K562 (cell line): Measurements from ENCODE around the gene GPER1. TPM values are rescaled to one million over a fixed set of nuclear protein-coding genes. Genes with fewer than 3 reads are reported as not detected.

Experiments used
- CHD7 ChIP-seq: fragments of 200-600 bp; sonication (generic); IDR thresholded peaks from one replicate; pipeline ENCODE4 v1.6.1; 2012; ENCODE audit warnings: mild to moderate bottlenecking, low read depth, low read length, inconsistent platforms
- GABPB2 ChIP-seq: fragments of 250-450 bp; sonication (Bioruptor Pico); conservative IDR thresholded peaks from 2 replicates; pipeline ENCODE4 v1.5.1; 2021; ENCODE audit warnings: mild to moderate bottlenecking
- HNRNPK ChIP-seq: fragments of 200-400 bp; formaldehyde crosslinking; IDR thresholded peaks from one replicate; pipeline ENCODE4 v1.6.1; 2018; ENCODE audit warnings: mild to moderate bottlenecking, low read depth, low read length; ENCODE audit not compliant: poor library complexity, severe bottlenecking
- NCOA2 ChIP-seq, 2 experiments: fragments of 450-650 bp; IDR thresholded peaks; 2 replicates each; pipeline ENCODE4 v1.6.1; 2018; ENCODE audit warnings: mild to moderate bottlenecking in 2 of 2, moderate library complexity in 1 of 2; ENCODE audit not compliant: partially characterized antibody in 2 of 2
- PCBP1 ChIP-seq: fragments of 200-400 bp; formaldehyde crosslinking; IDR thresholded peaks from 2 replicates; pipeline ENCODE4 v1.6.1; 2018; ENCODE audit warnings: mild to moderate bottlenecking, low read depth, low read length; ENCODE audit not compliant: poor library complexity, severe bottlenecking
- PHF20 ChIP-seq: fragments of 450-650 bp; IDR thresholded peaks from 2 replicates; pipeline ENCODE4 v1.6.1; 2018; ENCODE audit not compliant: partially characterized antibody
- RAD21 ChIP-seq, 2 experiments: fragments of 250-450 bp in 1 of 2; fragments of 450-650 bp in 1 of 2; sonication (Bioruptor Pico) in 1 of 2; formaldehyde crosslinking in 1 of 2; IDR thresholded peaks in 1 of 2; conservative IDR thresholded peaks in 1 of 2; 2 replicates each; pipeline versions ENCODE4 v1.4.0 to v1.8.0; 2020 to 2022; ENCODE audit warnings: mild to moderate bottlenecking in 2 of 2, moderate library complexity in 1 of 2
- RBFOX2 ChIP-seq: fragments of 200-400 bp; formaldehyde crosslinking; IDR thresholded peaks from 2 replicates; pipeline ENCODE4 v1.6.1; 2017; ENCODE audit warnings: low read depth, mild to moderate bottlenecking, low read length, moderate library complexity
- SNRNP70 ChIP-seq: fragments of 200-400 bp; formaldehyde crosslinking; optimal IDR thresholded peaks from 2 replicates; pipeline ENCODE3; 2017; ENCODE audit warnings: low read depth, low read length
- ZKSCAN1 ChIP-seq: fragments of 150-350 bp; IDR thresholded peaks from 2 replicates; pipeline ENCODE4 v1.6.1; 2016; ENCODE audit warnings: low read depth, low read length
- ZNF395 ChIP-seq: fragments of 200-800 bp; sonication (Bioruptor generic); IDR thresholded peaks from 2 replicates; pipeline ENCODE4 v1.6.1; 2017; ENCODE audit warnings: missing genetic modification characterization, missing compliant biosample characterization
- ZNF449 ChIP-seq: fragments of 250-450 bp; sonication (Bioruptor Pico); IDR thresholded peaks from 2 replicates; pipeline ENCODE4 v1.8.0; 2022; ENCODE audit warnings: moderate library complexity, mild to moderate bottlenecking, inconsistent platforms
- ZSCAN32 ChIP-seq: fragments of 450-650 bp; formaldehyde crosslinking; IDR thresholded peaks from 2 replicates; pipeline ENCODE4 v1.4.0; 2020; ENCODE audit warnings: mild to moderate bottlenecking, moderate library complexity
- polyA plus RNA-seq, 8 experiments: library from polyadenylated mRNA; depleted of rRNA in 4 of 8; stranded (reverse) in 5 of 8; unstranded in 3 of 8; fragments of >200 nt; fragmentation: Nextera tagmentation in 2 of 8; fragmentation: Illumina TruSeq in 1 of 8; extraction: Ambion mirVana in 2 of 8; extraction: Trizol in 1 of 8; gene quantifications; 2 replicates each; pipeline versions ENCODE4 v1.2.1 to v1.2.3, GENCODE V29; 2011 to 2014; ENCODE audit warnings: inconsistent platforms in 1 of 8, missing spikeins in 1 of 8
- total RNA-seq, 7 experiments: library from RNA; depleted of rRNA in 6 of 7; stranded (reverse); fragments of >200 nt in 6 of 7; fragmentation: Illumina TruSeq in 2 of 7; extraction: Trizol in 2 of 7; gene quantifications; 2 replicates each; pipeline versions ENCODE4 v1.2.1 to v1.2.3, GENCODE V29; 2011 to 2021; ENCODE audit warnings: low replicate concordance in 1 of 7

The GPER1 gene
- total and polyA plus RNA-seq, 9 of the 15 experiments (the other 6 are each of a cell fraction or from before 2014, with no cell fraction given): 0.04 to 0.09 (median 0.08) TPM; not detected in 6

- TF ChIP-seq CHD7 (no peak), ZKSCAN1 (no peak), PCBP1 (no peak), GABPB2 (CRISPR knock-in tag) (no peak), RAD21 (CRISPR knock-in tag; conservative IDR thresholded peaks at IDR 0.05 in 1 of 2, IDR thresholded peaks at IDR 0.05 in 1 of 2) (peak in 1 of 2 experiments; percentile 4; a peak in 1 of 4 replicates), ZSCAN32 (no peak), SNRNP70 (no peak), NCOA2 (IDR thresholded peaks at IDR 0.05; ENCODE audit: partially characterized antibody in 2 of 2) (no peak), ZNF395 (CRISPR knock-in tag) (peak; percentile 23; the same call in 1 of the 2 replicates), HNRNPK (no peak), RBFOX2 (no peak), ZNF449 (CRISPR knock-in tag) (no peak), PHF20 (no peak)
Measured at GRCh38 chr7:1043552-1044188, 44.2 kb upstream of the GPER1 start (continued).
